IMR-90 (cell line): ENCODE measurements around the gene TBXAS1. TPM values are rescaled to one million over a fixed set of nuclear protein-coding genes. Genes with fewer than 3 reads are reported as not detected.

Experiments
- ATAC-seq: fragments of 200-7000 bp; cut with Tn5 transposase; 2 replicates; pipeline ENCODE4 v1.9.1; 2020; ENCODE audit warnings: low read depth, mild to moderate bottlenecking, moderate library complexity
- BruUV-seq: library from RNA; stranded (reverse); fragments of 400-500 nt; replicated peaks from 2 replicates; lab custom pipeline; 2021; lab: Mats Ljungman, UMichigan
- CTCF ChIA-PET: fragments of 300-600 bp; formaldehyde crosslinking; extraction: SDS; loops from one replicate; lab custom pipeline; 2021; ENCODE audit warnings: antibody characterized with exemption; lab: Yijun Ruan, JAX
- POLR2A ChIA-PET: fragments of 300-600 bp; sonication (Branson Sonifier 250); formaldehyde crosslinking; loops from one replicate; lab custom pipeline; 2022; ENCODE audit warnings: antibody characterized with exemption; ENCODE audit not compliant: unreplicated experiment; lab: Charles Lee
- DNase-seq: peaks from one replicate; pipeline ENCODE4 v3.0.0; 2013
- H2AFZ ChIP-seq: replicated peaks from 2 replicates; pipeline ENCODE3; 2013; ENCODE audit warnings: low read length, mild to moderate bottlenecking; ENCODE audit not compliant: poor library complexity
- H2AK5ac ChIP-seq: 2 replicates; pipeline ENCODE4 v1.6.1; 2013; ENCODE audit warnings: low read depth, low read length, inconsistent platforms
- H2AK9ac ChIP-seq: replicated peaks from 2 replicates; pipeline ENCODE3; 2013; ENCODE audit warnings: mild to moderate bottlenecking, low read depth, low read length, moderate library complexity; ENCODE audit not compliant: poor library complexity
- H2BK120ac ChIP-seq: 2 replicates; pipeline ENCODE4 v1.6.1; 2013; ENCODE audit warnings: low read depth, low read length, inconsistent platforms
- H2BK15ac ChIP-seq: 3 replicates; pipeline ENCODE4 v1.6.1; 2013; ENCODE audit warnings: low read depth, low read length, inconsistent platforms
- H2BK20ac ChIP-seq: 2 replicates; pipeline ENCODE4 v1.6.1; 2013; ENCODE audit warnings: low read depth, mild to moderate bottlenecking, inconsistent platforms, low read length, moderate library complexity
- H2BK5ac ChIP-seq: 2 replicates; pipeline ENCODE4 v1.6.1; 2013; ENCODE audit warnings: mild to moderate bottlenecking, low read depth, low read length, inconsistent platforms; ENCODE audit not compliant: poor library complexity, severe bottlenecking
- H3K14ac ChIP-seq: replicated peaks from 2 replicates; pipeline ENCODE4 v1.6.1; 2013; ENCODE audit warnings: low read depth, low read length, inconsistent platforms
- H3K18ac ChIP-seq: 2 replicates; pipeline ENCODE4 v1.6.1; 2013; ENCODE audit warnings: low read depth, low read length, control low read depth
- H3K23ac ChIP-seq: 2 replicates; pipeline ENCODE4 v1.6.1; 2013; ENCODE audit warnings: low read depth, low read length, inconsistent platforms
- H3K27ac ChIP-seq: 2 replicates; pipeline ENCODE4 v1.5.1; 2013; ENCODE audit warnings: mild to moderate bottlenecking, control low read depth, low read length; ENCODE audit not compliant: insufficient read depth
- H3K27me3 ChIP-seq: 2 replicates; pipeline ENCODE4 v1.6.1; 2013; ENCODE audit warnings: low read length; ENCODE audit not compliant: control insufficient read depth, insufficient read depth
- H3K36me3 ChIP-seq: 2 replicates; pipeline ENCODE4 v1.6.1; 2013; ENCODE audit warnings: low read length, mixed read lengths; ENCODE audit not compliant: control insufficient read depth, insufficient read depth
- H3K4ac ChIP-seq: 2 replicates; pipeline ENCODE4 v1.6.1; 2013; ENCODE audit warnings: low read depth, low read length, inconsistent platforms
- H3K4me1 ChIP-seq: 2 replicates; pipeline ENCODE4 v1.6.1; 2013; ENCODE audit warnings: low read length, mixed read lengths; ENCODE audit not compliant: control insufficient read depth, insufficient read depth
- H3K4me2 ChIP-seq: 2 replicates; pipeline ENCODE4 v1.6.1; 2013; ENCODE audit warnings: low read depth, mild to moderate bottlenecking, control low read depth, low read length, moderate library complexity
- H3K4me3 ChIP-seq: 2 replicates; pipeline ENCODE4 v1.5.1; 2013; ENCODE audit warnings: low read depth, mild to moderate bottlenecking, control low read depth, low read length, moderate library complexity; ENCODE audit not compliant: insufficient read depth
- H3K56ac ChIP-seq: 2 replicates; pipeline ENCODE4 v1.6.1; 2013; ENCODE audit warnings: low read length, inconsistent platforms; ENCODE audit not compliant: insufficient read depth; ENCODE audit errors: extremely low read depth
- H3K79me1 ChIP-seq, 2 experiments: 2 replicates each; pipeline ENCODE4 v1.6.1; 2013; ENCODE audit warnings: low read length in 2 of 2, inconsistent platforms in 1 of 2, low read depth in 1 of 2
- H3K9ac ChIP-seq: 2 replicates; pipeline ENCODE4 v1.6.1; 2013; ENCODE audit warnings: low read depth, low read length, control low read depth
- H3K9me1 ChIP-seq: 2 replicates; pipeline ENCODE4 v1.6.1; 2013; ENCODE audit warnings: low read length, inconsistent platforms; ENCODE audit not compliant: insufficient read depth
- H3K9me3 ChIP-seq: 2 replicates; pipeline ENCODE4 v1.6.1; 2013; ENCODE audit warnings: low read length; ENCODE audit not compliant: control insufficient read depth, insufficient read depth
- H4K20me1 ChIP-seq: 2 replicates; pipeline ENCODE4 v1.6.1; 2013; ENCODE audit warnings: low read length, inconsistent platforms; ENCODE audit not compliant: insufficient read depth
- H4K5ac ChIP-seq: 2 replicates; pipeline ENCODE4 v1.6.1; 2013; ENCODE audit warnings: mild to moderate bottlenecking, low read depth, low read length, control low read depth
- H4K8ac ChIP-seq, 2 experiments: 2 replicates each; pipeline ENCODE4 v1.6.1; 2013; ENCODE audit warnings: low read depth in 2 of 2, low read length in 2 of 2, control low read depth in 1 of 2, inconsistent platforms in 1 of 2
- H4K91ac ChIP-seq: 2 replicates; pipeline ENCODE4 v1.6.1; 2013; ENCODE audit warnings: low read depth, low read length, inconsistent platforms; ENCODE audit not compliant: insufficient read depth
- BHLHE40 ChIP-seq: fragments of 150-350 bp; IDR thresholded peaks from 2 replicates; pipeline ENCODE4 v1.6.1; 2016; ENCODE audit warnings: mild to moderate bottlenecking, low read depth, low read length
- CHD1 ChIP-seq: IDR thresholded peaks from 2 replicates; pipeline ENCODE4 v1.6.1; 2012; ENCODE audit warnings: low read depth, low read length, improper control_type of control experiment
- CTCF ChIP-seq: conservative IDR thresholded peaks from 2 replicates; pipeline ENCODE4 v1.5.1; 2012; ENCODE audit warnings: mild to moderate bottlenecking, low read depth, low read length, improper control_type of control experiment
- ELK1 ChIP-seq: fragments of 150-350 bp; IDR thresholded peaks from 2 replicates; pipeline ENCODE4 v1.6.1; 2016; ENCODE audit warnings: low read depth, mild to moderate bottlenecking, low read length, moderate library complexity, borderline replicate concordance
- FOS ChIP-seq: fragments of 150-350 bp; IDR thresholded peaks from 2 replicates; pipeline ENCODE4 v1.6.1; 2016; ENCODE audit warnings: low read depth, low read length
- MAFK ChIP-seq: IDR thresholded peaks from 2 replicates; pipeline ENCODE4 v1.6.1; 2012; ENCODE audit warnings: low read depth, low read length, improper control_type of control experiment
- MAZ ChIP-seq: IDR thresholded peaks from 2 replicates; pipeline ENCODE4 v1.6.1; 2012; ENCODE audit warnings: low read depth, mild to moderate bottlenecking, low read length, improper control_type of control experiment, moderate library complexity, borderline replicate concordance
- MXI1 ChIP-seq: IDR thresholded peaks from 2 replicates; pipeline ENCODE4 v1.6.1; 2012; ENCODE audit warnings: low read depth, mild to moderate bottlenecking, low read length, moderate library complexity, borderline replicate concordance
- NFE2L2 ChIP-seq: fragments of 150-350 bp; IDR thresholded peaks from 2 replicates; pipeline ENCODE4 v1.6.1; 2016; ENCODE audit warnings: low read depth, mild to moderate bottlenecking, low read length
- POLR2A ChIP-seq: IDR thresholded peaks from 2 replicates; pipeline ENCODE4 v1.6.1; 2012; ENCODE audit warnings: mild to moderate bottlenecking, low read depth, low read length
- RAD21 ChIP-seq: IDR thresholded peaks from 2 replicates; pipeline ENCODE4 v1.6.1; 2012; ENCODE audit warnings: low read length, improper control_type of control experiment
- RCOR1 ChIP-seq: IDR thresholded peaks from 2 replicates; pipeline ENCODE4 v1.6.1; 2012; ENCODE audit warnings: mild to moderate bottlenecking, low read length, improper control_type of control experiment; ENCODE audit not compliant: insufficient replicate concordance
- RFX5 ChIP-seq: IDR thresholded peaks from 2 replicates; pipeline ENCODE4 v1.8.0; 2012; ENCODE audit warnings: low read depth, mild to moderate bottlenecking, low read length, moderate library complexity
- SMC3 ChIP-seq: fragments of 150-350 bp; IDR thresholded peaks from 2 replicates; pipeline ENCODE4 v1.6.1; 2016; ENCODE audit warnings: low read depth, mild to moderate bottlenecking, antibody characterized with exemption, low read length, moderate library complexity
- USF2 ChIP-seq: fragments of 150-350 bp; IDR thresholded peaks from 2 replicates; pipeline ENCODE4 v1.6.1; 2017; ENCODE audit warnings: mild to moderate bottlenecking, antibody characterized with exemption, low read length, low read depth
- WGBS, 2 experiments: methylation state at CpG; one replicate each; pipeline versions ENCODE4 v1.1.5 to v1.1.7; 2013; ENCODE audit warnings: missing lambda C conversion rate in 2 of 2; ENCODE audit not compliant: insufficient read length in 1 of 2; ENCODE audit errors: extremely low coverage in 2 of 2; 5-methylcytosine and 5-hydroxymethylcytosine counted together
- dilution Hi-C: fragments of 300-500 bp; cut with HindIII; formaldehyde crosslinking; loops from one replicate; pipeline ENCODE4 v1.14.3; 2018; ENCODE audit warnings: low sequenced_read_pairs; ENCODE audit not compliant: unreplicated experiment
- in situ Hi-C: fragments of 300-500 bp; cut with MboI; formaldehyde crosslinking; loops from 3 replicates; pipeline ENCODE4 v1.14.3; 2019; ENCODE audit warnings: low sequenced_read_pairs, inconsistent platforms, mixed read lengths
- intact Hi-C: fragments of 100-400 bp; cut with micrococcal nuclease; formaldehyde crosslinking; loops from 2 replicates; pipeline ENCODE4 v1.10.0; 2022
- polyA plus RNA-seq, 3 experiments: library from polyadenylated mRNA; depleted of rRNA; stranded (reverse); fragments of >200 nt; gene quantifications; 2 replicates each; pipeline ENCODE4 v1.2.3, GENCODE V29; 2012; ENCODE audit warnings: low replicate concordance in 1 of 3
- total RNA-seq: library from RNA; depleted of rRNA; stranded (reverse); fragments of >200 nt; gene quantifications from 2 replicates; pipeline ENCODE4 v1.2.3, GENCODE V29; 2012

TBXAS1 gene
- total and polyA plus RNA-seq, 2 of the 4 experiments (the other 2 are of a cell fraction): 5.9 to 10.8 TPM

- no peak overlapping the region for H3K27ac ChIP-seq
- POLR2A ChIA-PET: no interaction called here
- TF ChIP-seq BHLHE40 (no peak), CHD1 (no peak), MXI1 (no peak), POLR2A (no peak), MAFK (no peak), RFX5 (no peak), ELK1 (no peak), CTCF (no peak), NFE2L2 (no peak), SMC3 (no peak), RAD21 (no peak), MAZ (no peak), FOS (no peak), RCOR1 (no peak), USF2 (no peak)
Observed at GRCh38 chr7:140008755-140009610, 179.9 kb downstream of the TBXAS1 start.

More at GRCh38 chr7:140008755-140009610, 179.9 kb downstream of the TBXAS1 start:
- no peaks in the 10 kb centered on the region for H3K9me3 ChIP-seq
- H2BK20ac ChIP-seq: no peak overlapping the region
- intact Hi-C loops: no loop called here
- H3K9me1 ChIP-seq: peaks cover 6% of the 10 kb centered on the region
- no peak for DNase-seq
- in situ Hi-C loops: loop anchor here (10.0 kb wide), 2 partner anchors 364 to 574 kb away; no protein-coding TSS in a partner anchor
- H3K9ac ChIP-seq: no peak overlapping the region
- no peak for ATAC-seq
- no peaks in the 10 kb centered on the region for H3K4me1 ChIP-seq
- no peaks in the 10 kb centered on the region for H4K20me1 ChIP-seq
- no peak overlapping the region for H4K8ac ChIP-seq
- 97% methylated on average over 5 of the region's 16 CpGs; no CpG with 5 or more reads in 1 of the 2 experiments for WGBS, 2 experiments
- H3K4me3 ChIP-seq: no peak overlapping the region
- H2AFZ ChIP-seq: no peak overlapping the region
- H3K4me2 ChIP-seq: no peak overlapping the region
- H3K36me3 ChIP-seq: no peaks in the 10 kb centered on the region
- H2AK5ac ChIP-seq: no peak overlapping the region
- H2BK5ac ChIP-seq: no peak overlapping the region
- no peak overlapping the region for H3K14ac ChIP-seq
- H2BK120ac ChIP-seq: no peak overlapping the region
- H3K18ac ChIP-seq: no peak overlapping the region
- H3K4ac ChIP-seq: no peak overlapping the region
- no peak overlapping the region for H3K23ac ChIP-seq
- H4K91ac ChIP-seq: no peak overlapping the region
- H3K56ac ChIP-seq: no peak overlapping the region
- no peaks in the 10 kb centered on the region for H3K79me1 ChIP-seq
- BruUV-seq: no TSS peak
- no peak overlapping the region for H2AK9ac ChIP-seq
- dilution Hi-C loops: no loop called here
- no peak overlapping the region for H4K5ac ChIP-seq
- CTCF ChIA-PET: no interaction called here
- peaks cover 12% of the 10 kb centered on the region for H3K27me3 ChIP-seq
- no peak overlapping the region for H2BK15ac ChIP-seq
